GM10248 (cell line): ENCODE measurements around the gene PPP1R14C.
"Not testable (repeated sequence)": the region's sequence is repeated elsewhere in the genome, so short reads cannot be mapped to it uniquely, and the experiment has no call there.

ENCODE experiments used
- CTCF ChIA-PET: fragments of 300-600 bp; sonication (Branson Sonifier 250); formaldehyde crosslinking; extraction: SDS; loops from one replicate; lab custom pipeline; 2021; ENCODE audit warnings: antibody characterized with exemption; lab: Yijun Ruan, JAX
- POLR2A ChIA-PET: fragments of 350-650 bp; sonication (Branson Sonifier 250); formaldehyde crosslinking; extraction: SDS; loops from one replicate; lab custom pipeline; 2020; ENCODE audit warnings: antibody characterized with exemption; lab: Yijun Ruan, JAX
- DNase-seq: peaks from one replicate; pipeline ENCODE4 v3.0.0; 2012; ENCODE audit errors: extremely low spot score
- CTCF ChIP-seq: IDR thresholded peaks from 2 replicates; pipeline ENCODE4 v1.5.1; 2012; ENCODE audit warnings: mild to moderate bottlenecking, low read depth; ENCODE audit errors: extremely low read depth, missing control alignments, control extremely low read depth

Gene PPP1R14C

GRCh38 chr6:150237626-150238025 is 94.8 kb downstream of the PPP1R14C start:
- ChIA-PET POLR2A (no interaction called here), CTCF (interaction anchor here (2.0 kb wide), 1 partner anchor 13 kb away, joined by 4 read pairs; no protein-coding TSS in a partner anchor)
- no peak for DNase-seq
- TF ChIP-seq CTCF: no peak

- POLR2A ChIA-PET: no interaction called here
- no peak for DNase-seq
- CTCF ChIA-PET: interaction anchor here (2.0 kb wide), 1 partner anchor 12 kb away, joined by 4 read pairs; no protein-coding TSS in a partner anchor
Measured at GRCh38 chr6:150238336-150238741, 95.5 kb downstream of the PPP1R14C start.

GRCh38 chr6:150238846-150239407 is 96.1 kb downstream of the PPP1R14C start:
- no peak for DNase-seq
- TF ChIP-seq CTCF: no peak
- CTCF ChIA-PET: no interaction called here
- POLR2A ChIA-PET: no interaction called here

More at GRCh38 chr6:150238336-150238741, 95.5 kb downstream of the PPP1R14C start:
- TF ChIP-seq CTCF: no peak

GRCh38 chr6:150241756-150242155 is 98.9 kb downstream of the PPP1R14C start:
- CTCF ChIA-PET, POLR2A ChIA-PET: not testable (repeated sequence)
- DNase-seq: peak; percentile 20

GRCh38 chr6:150243620-150244314 is 100.9 kb downstream of the PPP1R14C start:
- no peak for DNase-seq
- ChIA-PET POLR2A (no interaction called here), CTCF (no interaction called here)
- no peak for TF ChIP-seq CTCF

- ChIA-PET POLR2A (no interaction called here), CTCF (no interaction called here)
- DNase-seq: no peak
- no peak for TF ChIP-seq CTCF
Measured at GRCh38 chr6:150245148-150245935, 102.5 kb downstream of the PPP1R14C start.

- ChIA-PET POLR2A (no interaction called here), CTCF (interaction anchor here (0.7 to 1.3 kb wide), 2 partner anchors 9 to 147 kb away, joined by 3 read pairs; no protein-coding TSS in a partner anchor)
- DNase-seq: no peak
- no peak for TF ChIP-seq CTCF
Measured at GRCh38 chr6:150247803-150248202, 105.0 kb downstream of the PPP1R14C start.
